Measurements from ENCODE around the gene ABR.
"Not testable (repeated sequence)": the region's sequence is repeated elsewhere in the genome, so short reads cannot be mapped to it uniquely, and the experiment has no call there.

ABR gene

GRCh38 chr17:1107083-1107776, 72.6 kb downstream of the ABR start:
- peak; percentile 40 for FAIRE-seq
- DNase-seq (ENCODE audit: insufficient read length, low spot score), result no peak
- no peak for TF ChIP-seq POU2F2 (IDR thresholded peaks at IDR 0.05; ENCODE audit: low read depth, low read length)
- TF ChIP-seq POLR2A (IDR thresholded peaks at IDR 0.05; ENCODE audit: low read depth, low read length), result no peak
- no peak for TF ChIP-seq SPI1 (IDR thresholded peaks at IDR 0.05; ENCODE audit: low read depth, low read length)
- TF ChIP-seq PAX5 (IDR thresholded peaks at IDR 0.05; ENCODE audit: insufficient read depth, low read length, severe bottlenecking), result no peak
- no peak for TF ChIP-seq POLR2AphosphoS5 (IDR thresholded peaks at IDR 0.05; ENCODE audit: low read depth, low read length)
- no peak for TF ChIP-seq TAF1 (IDR thresholded peaks at IDR 0.05; ENCODE audit: low read depth, low read length)

GRCh38 chr17:1104222-1104621, 75.6 kb downstream of the ABR start:
- no peak for DNase-seq (ENCODE audit: insufficient read length, low spot score)
- no peak for TF ChIP-seq SPI1 (IDR thresholded peaks at IDR 0.05; ENCODE audit: low read depth, low read length)
- TF ChIP-seq PAX5 (IDR thresholded peaks at IDR 0.05; ENCODE audit: insufficient read depth, low read length, severe bottlenecking), result no peak
- no peak for TF ChIP-seq POLR2AphosphoS5 (IDR thresholded peaks at IDR 0.05; ENCODE audit: low read depth, low read length)
- TF ChIP-seq TAF1 (IDR thresholded peaks at IDR 0.05; ENCODE audit: low read depth, low read length), result no peak
- TF ChIP-seq POU2F2 (IDR thresholded peaks at IDR 0.05; ENCODE audit: low read depth, low read length), result no peak
- TF ChIP-seq POLR2A (IDR thresholded peaks at IDR 0.05; ENCODE audit: low read depth, low read length), result no peak
- no peak for FAIRE-seq

DNA sequence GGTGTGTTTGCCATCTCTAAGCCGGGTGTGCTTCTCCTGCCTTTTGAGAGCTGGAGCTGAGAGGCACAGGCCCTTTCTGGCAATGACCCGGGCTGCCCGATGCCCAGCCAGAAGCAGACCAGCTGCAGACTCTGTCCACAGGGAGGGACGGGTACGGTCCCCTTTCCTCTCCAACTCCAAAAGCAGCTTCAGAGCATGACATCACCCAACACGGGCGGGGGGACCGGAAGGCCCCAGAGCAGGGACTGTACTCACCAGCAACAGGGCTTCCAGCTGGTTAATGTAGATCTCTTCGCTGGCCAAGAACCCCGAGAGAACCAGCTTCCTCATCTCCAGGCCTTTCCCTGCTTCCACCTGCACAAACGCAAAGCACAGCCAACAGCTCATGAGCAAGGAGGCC, 79.4 kb downstream of the ABR start:
- no peak for FAIRE-seq
- DNase-seq (ENCODE audit: insufficient read length, low spot score), result no peak
- TF ChIP-seq POU2F2 (IDR thresholded peaks at IDR 0.05; ENCODE audit: low read depth, low read length), result no peak

GRCh38 chr17:1099242-1099641, 80.5 kb downstream of the ABR start:
- FAIRE-seq, result no peak

GRCh38 chr17:1097972-1098744, 81.6 kb downstream of the ABR start:
- FAIRE-seq; DNase-seq (ENCODE audit: insufficient read length, low spot score): not testable (repeated sequence)

More at GRCh38 chr17:1099242-1099641, 80.5 kb downstream of the ABR start:
- TF ChIP-seq POLR2AphosphoS5 (IDR thresholded peaks at IDR 0.05; ENCODE audit: low read depth, low read length), result no peak
- no peak for TF ChIP-seq TAF1 (IDR thresholded peaks at IDR 0.05; ENCODE audit: low read depth, low read length)
- no peak for TF ChIP-seq SPI1 (IDR thresholded peaks at IDR 0.05; ENCODE audit: low read depth, low read length)
- no peak for DNase-seq (ENCODE audit: insufficient read length, low spot score)

DNA sequence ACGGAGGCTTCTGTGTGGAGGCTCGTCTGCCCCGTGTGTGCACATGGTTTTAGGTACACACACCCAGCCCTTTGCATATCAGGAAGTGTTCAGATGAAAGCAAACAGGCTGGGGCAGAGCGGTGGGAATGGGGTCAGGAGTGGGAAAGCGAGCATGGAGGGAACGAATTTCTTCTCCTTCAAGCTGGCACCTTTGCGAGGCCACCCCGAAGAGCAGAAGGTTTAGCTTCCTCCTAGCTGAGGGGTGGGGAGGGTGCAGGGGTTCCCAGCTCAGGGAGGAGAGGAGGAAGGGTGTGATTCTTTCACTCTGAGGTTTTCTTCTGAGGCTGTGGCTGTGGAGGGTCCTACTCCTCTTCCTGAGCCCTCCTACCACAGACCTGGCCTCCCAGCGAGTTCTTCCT, 83.6 kb downstream of the ABR start:
- FAIRE-seq (no peak), DNase-seq (ENCODE audit: insufficient read length, low spot score) (no peak)
- TF ChIP-seq POU2F2 (IDR thresholded peaks at IDR 0.05; ENCODE audit: low read depth, low read length) (no peak), POLR2AphosphoS5 (IDR thresholded peaks at IDR 0.05; ENCODE audit: low read depth, low read length) (no peak), SPI1 (IDR thresholded peaks at IDR 0.05; ENCODE audit: low read depth, low read length) (no peak), TAF1 (IDR thresholded peaks at IDR 0.05; ENCODE audit: low read depth, low read length) (no peak), PAX5 (IDR thresholded peaks at IDR 0.05; ENCODE audit: insufficient read depth, low read length, severe bottlenecking) (no peak), POLR2A (IDR thresholded peaks at IDR 0.05; ENCODE audit: low read depth, low read length) (no peak)

GRCh38 chr17:1095853-1096173, 84.0 kb downstream of the ABR start:
- FAIRE-seq, result no peak
- no peak for DNase-seq (ENCODE audit: insufficient read length, low spot score)
- TF ChIP-seq POU2F2 (IDR thresholded peaks at IDR 0.05; ENCODE audit: low read depth, low read length), result no peak
- TF ChIP-seq SPI1 (IDR thresholded peaks at IDR 0.05; ENCODE audit: low read depth, low read length), result no peak
- no peak for TF ChIP-seq TAF1 (IDR thresholded peaks at IDR 0.05; ENCODE audit: low read depth, low read length)
- no peak for TF ChIP-seq PAX5 (IDR thresholded peaks at IDR 0.05; ENCODE audit: insufficient read depth, low read length, severe bottlenecking)
- TF ChIP-seq POLR2A (IDR thresholded peaks at IDR 0.05; ENCODE audit: low read depth, low read length), result no peak
- TF ChIP-seq POLR2AphosphoS5 (IDR thresholded peaks at IDR 0.05; ENCODE audit: low read depth, low read length), result no peak

DNA sequence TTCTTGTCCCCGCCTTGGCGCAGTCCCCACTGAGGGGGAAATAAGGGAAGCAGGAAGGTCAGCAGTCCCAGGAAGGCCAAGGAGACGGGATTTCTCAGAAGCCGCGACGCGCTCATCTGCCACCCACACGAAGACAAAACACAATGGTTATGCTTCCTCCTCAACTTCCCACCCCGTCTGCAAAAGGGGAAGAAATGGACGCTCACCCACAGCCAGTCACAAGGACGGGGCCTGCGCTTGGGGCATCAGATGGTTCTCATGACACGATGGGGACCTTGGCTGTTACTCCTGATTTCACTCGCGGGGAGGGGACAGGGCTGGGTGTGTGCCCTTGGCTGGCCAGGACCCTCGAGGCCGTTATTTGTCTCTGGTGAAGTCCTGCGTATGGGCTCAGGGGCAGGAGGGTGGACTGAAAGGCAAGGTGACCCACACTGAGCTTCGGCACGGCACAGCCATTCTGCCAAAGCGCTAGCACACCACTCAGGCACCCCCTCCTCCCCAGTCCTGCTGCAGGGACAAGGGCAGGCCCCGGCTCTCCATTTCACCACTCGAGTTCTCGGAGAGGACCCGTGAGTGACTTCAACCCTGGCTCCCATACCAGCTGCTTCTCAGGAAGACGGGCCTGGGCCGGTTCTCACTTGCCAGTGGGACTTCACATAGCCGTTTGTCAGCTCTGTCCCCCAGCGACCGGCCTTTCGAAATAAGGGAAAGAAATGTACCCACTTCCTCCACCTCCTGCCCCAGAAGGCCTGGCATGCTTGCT, 84.5 kb downstream of the ABR start:
- DNase-seq (ENCODE audit: insufficient read length, low spot score), result no peak
- no peak for TF ChIP-seq POLR2AphosphoS5 (IDR thresholded peaks at IDR 0.05; ENCODE audit: low read depth, low read length)
- TF ChIP-seq PAX5 (IDR thresholded peaks at IDR 0.05; ENCODE audit: insufficient read depth, low read length, severe bottlenecking), result no peak
- TF ChIP-seq POU2F2 (IDR thresholded peaks at IDR 0.05; ENCODE audit: low read depth, low read length), result no peak
- TF ChIP-seq SPI1 (IDR thresholded peaks at IDR 0.05; ENCODE audit: low read depth, low read length), result no peak
- TF ChIP-seq TAF1 (IDR thresholded peaks at IDR 0.05; ENCODE audit: low read depth, low read length), result no peak
- FAIRE-seq, result no peak

GRCh38 chr17:1094591-1094990, 85.2 kb downstream of the ABR start:
- TF ChIP-seq POLR2AphosphoS5 (IDR thresholded peaks at IDR 0.05; ENCODE audit: low read depth, low read length), result no peak
- no peak for TF ChIP-seq POLR2A (IDR thresholded peaks at IDR 0.05; ENCODE audit: low read depth, low read length)
- TF ChIP-seq TAF1 (IDR thresholded peaks at IDR 0.05; ENCODE audit: low read depth, low read length), result no peak
- no peak for TF ChIP-seq POU2F2 (IDR thresholded peaks at IDR 0.05; ENCODE audit: low read depth, low read length)
- no peak for TF ChIP-seq SPI1 (IDR thresholded peaks at IDR 0.05; ENCODE audit: low read depth, low read length)
- TF ChIP-seq PAX5 (IDR thresholded peaks at IDR 0.05; ENCODE audit: insufficient read depth, low read length, severe bottlenecking), result no peak
- no peak for FAIRE-seq
- DNase-seq (ENCODE audit: insufficient read length, low spot score), result no peak

GRCh38 chr17:1091900-1092299, 87.9 kb downstream of the ABR start:
- TF ChIP-seq POLR2A (IDR thresholded peaks at IDR 0.05; ENCODE audit: low read depth, low read length) (no peak), TAF1 (IDR thresholded peaks at IDR 0.05; ENCODE audit: low read depth, low read length) (no peak), SPI1 (IDR thresholded peaks at IDR 0.05; ENCODE audit: low read depth, low read length) (no peak), POU2F2 (IDR thresholded peaks at IDR 0.05; ENCODE audit: low read depth, low read length) (no peak), PAX5 (IDR thresholded peaks at IDR 0.05; ENCODE audit: insufficient read depth, low read length, severe bottlenecking) (no peak), POLR2AphosphoS5 (IDR thresholded peaks at IDR 0.05; ENCODE audit: low read depth, low read length) (no peak)
- no peak for FAIRE-seq
- DNase-seq (ENCODE audit: insufficient read length, low spot score), result no peak

Measured in GM12891 (cell line).